HG02981 (cell line): ENCODE results near the gene SULF2.

Experiments used
- ATAC-seq: cut with Tn5 transposase; IDR thresholded peaks from one replicate; pipeline ENCODE4 v1.9.1; 2021; ENCODE audit warnings: mild to moderate bottlenecking, moderate library complexity; ENCODE audit not compliant: unreplicated experiment

The SULF2 gene

GRCh38 chr20:47785854-47786764 lies 828 bp upstream of the SULF2 start:
- no peak for ATAC-seq

- ATAC-seq = no peak
Measured at GRCh38 chr20:47784599-47785310, 526 bp downstream of the SULF2 start.

- ATAC-seq = no peak
Measured at GRCh38 chr20:47783828-47784598, 1.3 kb downstream of the SULF2 start.

- ATAC-seq = no peak
Measured at GRCh38 chr20:47782920-47783552, 2.2 kb downstream of the SULF2 start.

- no peak for ATAC-seq
Measured at GRCh38 chr20:47782076-47782475, 3.2 kb downstream of the SULF2 start.

- no peak for ATAC-seq
Measured at GRCh38 chr20:47781632-47782031, 3.6 kb downstream of the SULF2 start.

- ATAC-seq = no peak
Measured at GRCh38 chr20:47780720-47781389, 4.4 kb downstream of the SULF2 start.

GRCh38 chr20:47778398-47779354 lies 6.6 kb downstream of the SULF2 start:
- ATAC-seq = no peak

- ATAC-seq = no peak
Measured at GRCh38 chr20:47777220-47777619, 8.1 kb downstream of the SULF2 start.

- no peak for ATAC-seq
Measured at GRCh38 chr20:47776639-47777038, 8.6 kb downstream of the SULF2 start.

- no peak for ATAC-seq
Measured at GRCh38 chr20:47775841-47776240, 9.4 kb downstream of the SULF2 start.

GRCh38 chr20:47775039-47775438 lies 10.2 kb downstream of the SULF2 start:
- ATAC-seq = no peak

- ATAC-seq = no peak
Measured at GRCh38 chr20:47774131-47774777, 11.0 kb downstream of the SULF2 start.

- no peak for ATAC-seq
Measured at GRCh38 chr20:47773371-47773786, 11.9 kb downstream of the SULF2 start.

GRCh38 chr20:47770935-47771334 lies 14.3 kb downstream of the SULF2 start:
- ATAC-seq = no peak

GRCh38 chr20:47768016-47768824 lies 17.1 kb downstream of the SULF2 start:
- no peak for ATAC-seq

- ATAC-seq = no peak
Measured at GRCh38 chr20:47765691-47766594, 19.3 kb downstream of the SULF2 start.
